HG02981 (cell line): ENCODE measurements around the gene MND1.
"Not testable (repeated sequence)": the region's sequence is repeated elsewhere in the genome, so short reads cannot be mapped to it uniquely, and the experiment has no call there.

ENCODE experiments used
- ATAC-seq: cut with Tn5 transposase; IDR thresholded peaks from one replicate; pipeline ENCODE4 v1.9.1; 2021; ENCODE audit warnings: mild to moderate bottlenecking, moderate library complexity; ENCODE audit not compliant: unreplicated experiment

Gene MND1

DNA sequence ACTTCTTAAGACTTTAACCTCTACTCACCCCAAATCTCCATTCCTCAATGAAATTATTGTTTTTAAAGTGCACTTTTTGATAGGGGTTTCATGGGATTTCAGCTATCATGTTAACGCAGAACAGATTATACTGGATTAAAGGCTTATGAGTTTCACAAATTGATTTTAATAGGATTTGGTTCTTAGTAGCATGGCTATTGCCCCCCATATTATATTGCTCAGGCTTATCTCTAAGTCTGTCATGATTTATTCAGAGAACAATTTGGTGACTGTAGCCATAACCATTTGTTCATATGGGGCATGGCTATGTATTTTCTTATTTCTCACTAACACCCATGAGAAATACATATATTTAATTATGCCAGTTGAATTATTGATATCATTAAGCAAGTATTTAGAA is 57.0 kb downstream of the MND1 start:
- ATAC-seq: no peak

- ATAC-seq: no peak
These were observed 57.9 kb downstream of the MND1 start for GRCh38 chr4:153402366-153402765.

DNA sequence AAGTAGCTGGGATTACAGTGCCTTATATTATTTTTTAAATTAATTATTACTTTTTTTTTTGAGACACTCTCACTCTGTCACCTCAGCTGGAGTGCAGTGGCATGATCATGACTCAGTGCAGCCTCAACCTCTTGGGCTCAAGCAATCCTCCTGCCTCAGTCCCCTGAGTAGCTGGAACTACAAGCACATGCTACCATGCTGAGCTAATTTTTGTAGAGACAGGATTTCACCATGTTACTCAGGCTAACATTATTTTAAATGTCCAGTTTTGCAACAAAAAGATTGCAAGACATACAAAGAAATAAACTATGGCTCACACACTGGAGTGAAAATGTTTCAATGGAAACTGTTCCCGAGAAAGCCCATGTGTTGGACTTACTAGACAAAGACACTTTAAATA is 59.2 kb downstream of the MND1 start:
- ATAC-seq: no peak

GRCh38 chr4:153407906-153408305 is 63.4 kb downstream of the MND1 start:
- ATAC-seq: no peak

DNA sequence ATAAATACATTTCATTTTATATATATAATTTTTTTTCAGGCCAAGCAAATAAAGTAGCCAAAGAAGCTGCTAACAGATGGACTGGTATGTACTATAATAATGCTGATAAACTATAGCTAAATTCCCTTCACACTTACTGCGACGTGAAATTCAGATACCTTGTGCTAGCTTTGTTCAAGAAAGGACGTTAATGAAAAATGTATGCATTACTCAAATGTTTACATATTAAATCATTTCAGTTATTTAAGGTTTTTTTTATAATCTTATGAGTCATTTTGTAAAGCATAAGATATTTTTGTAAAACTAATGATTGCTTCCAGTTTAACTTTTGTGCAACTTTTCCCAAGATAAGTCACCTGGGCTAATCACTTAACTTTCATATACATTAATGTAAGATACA is 64.4 kb downstream of the MND1 start:
- no peak for ATAC-seq

- ATAC-seq: no peak
These were observed 64.9 kb downstream of the MND1 start for GRCh38 chr4:153409412-153409811.

- ATAC-seq: no peak
These were observed 65.5 kb downstream of the MND1 start for GRCh38 chr4:153409924-153410501.

GRCh38 chr4:153413842-153414241 is 69.4 kb downstream of the MND1 start:
- ATAC-seq: no peak

- not testable (repeated sequence) for ATAC-seq
These were observed 72.0 kb downstream of the MND1 start for GRCh38 chr4:153416456-153416855.

DNA sequence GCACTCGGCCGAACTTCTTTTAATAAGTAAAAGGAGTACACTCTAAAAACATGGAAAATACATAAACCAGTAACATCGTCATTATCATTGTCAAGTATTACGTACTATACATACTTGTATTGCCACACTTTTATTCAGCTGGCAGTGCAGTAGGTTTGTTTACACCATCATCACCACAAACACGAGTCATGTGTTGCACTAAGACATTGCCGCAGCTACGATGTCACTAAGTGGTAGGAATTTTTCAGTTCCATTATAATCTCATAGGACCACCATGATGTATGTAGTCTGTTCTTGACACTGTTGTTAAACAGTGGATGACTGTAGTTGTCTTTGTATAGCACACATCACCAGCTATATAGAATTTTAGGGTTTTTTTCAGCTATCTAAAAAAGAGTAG is 73.6 kb downstream of the MND1 start:
- no peak for ATAC-seq

DNA sequence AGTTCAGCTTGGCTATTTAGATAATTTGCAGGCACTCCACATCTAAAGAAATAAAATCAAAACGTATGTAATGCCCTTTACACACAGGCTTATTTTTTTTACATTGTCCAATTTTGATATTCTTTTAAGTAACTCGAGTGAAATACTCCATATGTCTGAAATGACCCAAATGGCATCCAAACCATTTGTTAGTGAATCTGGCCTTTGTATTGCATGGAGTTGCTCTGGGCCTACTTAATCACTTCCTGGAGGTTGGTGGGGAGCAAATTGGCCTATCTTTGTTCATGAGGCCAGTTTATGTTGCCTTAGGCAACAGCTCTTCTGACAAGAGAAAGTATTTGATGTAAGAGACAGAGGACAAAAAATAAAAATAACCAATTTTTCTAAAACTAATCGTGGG is 74.1 kb downstream of the MND1 start:
- ATAC-seq: no peak

DNA sequence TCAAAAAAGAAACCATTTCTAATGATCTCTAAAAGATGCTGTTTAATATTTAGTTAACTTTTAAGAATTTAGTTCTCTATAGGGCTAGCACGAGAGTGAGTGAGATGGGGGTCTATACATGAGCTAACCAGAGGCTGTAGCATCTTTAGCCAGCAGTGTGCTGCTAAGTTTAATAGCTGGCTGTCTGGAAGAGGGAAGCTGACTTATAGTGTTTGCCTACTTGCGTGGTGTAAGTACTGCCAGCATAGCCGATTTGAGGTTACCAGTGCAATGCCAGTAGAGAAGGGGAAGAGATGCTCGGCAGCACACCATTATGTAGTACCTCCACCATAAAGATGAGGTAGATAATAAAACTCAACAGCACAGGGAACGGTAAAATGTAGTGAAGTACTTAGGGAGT is 74.5 kb downstream of the MND1 start:
- no peak for ATAC-seq

DNA sequence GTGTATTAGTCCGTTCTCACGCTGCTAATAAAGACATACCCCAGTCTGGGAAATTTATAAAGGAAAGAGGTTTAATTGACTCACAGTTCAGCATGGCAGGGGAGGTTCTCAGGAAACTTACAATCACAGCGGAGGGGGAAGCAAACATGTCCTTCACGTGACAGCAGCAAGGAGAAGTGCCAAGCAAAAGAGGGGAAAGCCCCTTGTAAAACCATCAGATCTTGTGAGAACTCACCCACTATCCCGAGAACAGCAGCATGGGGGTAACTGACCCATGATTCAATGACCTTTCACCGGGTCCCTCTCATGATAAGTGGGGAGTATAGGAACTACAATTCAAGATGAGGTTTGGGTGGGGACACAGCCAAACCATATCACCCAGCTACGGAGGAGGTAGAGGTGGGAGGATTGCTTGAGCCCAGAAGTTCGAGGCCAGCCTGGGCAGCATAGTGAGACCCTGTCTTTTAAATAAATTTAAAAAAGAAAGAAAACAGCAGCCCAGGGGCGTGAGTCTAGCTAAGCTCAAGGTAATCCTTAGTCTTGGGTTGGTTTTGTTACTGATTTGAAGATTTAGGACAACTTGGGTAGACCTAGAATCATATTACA is 75.3 kb downstream of the MND1 start:
- no peak for ATAC-seq

DNA sequence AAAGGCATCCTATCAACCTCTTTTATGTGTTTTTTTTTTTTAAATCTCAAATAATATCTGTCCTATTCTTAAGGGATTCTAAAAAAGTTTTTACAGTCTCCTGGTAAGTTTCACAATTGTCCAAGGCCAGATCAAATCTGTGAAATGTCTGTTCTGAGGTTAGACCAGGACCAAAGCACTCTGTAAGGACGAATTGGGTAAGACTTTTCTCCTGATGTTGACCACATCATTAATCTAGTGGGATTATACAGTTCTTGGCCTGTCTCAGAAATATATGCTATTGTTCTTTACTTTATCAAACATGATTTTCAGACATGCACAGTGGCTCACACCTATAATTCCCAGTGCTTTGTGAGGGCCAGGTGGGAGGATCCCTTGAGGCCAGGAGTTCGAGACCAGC is 75.9 kb downstream of the MND1 start:
- no peak for ATAC-seq

- ATAC-seq: peak; percentile 49
These were observed 77.5 kb downstream of the MND1 start for GRCh38 chr4:153421941-153422340.

DNA sequence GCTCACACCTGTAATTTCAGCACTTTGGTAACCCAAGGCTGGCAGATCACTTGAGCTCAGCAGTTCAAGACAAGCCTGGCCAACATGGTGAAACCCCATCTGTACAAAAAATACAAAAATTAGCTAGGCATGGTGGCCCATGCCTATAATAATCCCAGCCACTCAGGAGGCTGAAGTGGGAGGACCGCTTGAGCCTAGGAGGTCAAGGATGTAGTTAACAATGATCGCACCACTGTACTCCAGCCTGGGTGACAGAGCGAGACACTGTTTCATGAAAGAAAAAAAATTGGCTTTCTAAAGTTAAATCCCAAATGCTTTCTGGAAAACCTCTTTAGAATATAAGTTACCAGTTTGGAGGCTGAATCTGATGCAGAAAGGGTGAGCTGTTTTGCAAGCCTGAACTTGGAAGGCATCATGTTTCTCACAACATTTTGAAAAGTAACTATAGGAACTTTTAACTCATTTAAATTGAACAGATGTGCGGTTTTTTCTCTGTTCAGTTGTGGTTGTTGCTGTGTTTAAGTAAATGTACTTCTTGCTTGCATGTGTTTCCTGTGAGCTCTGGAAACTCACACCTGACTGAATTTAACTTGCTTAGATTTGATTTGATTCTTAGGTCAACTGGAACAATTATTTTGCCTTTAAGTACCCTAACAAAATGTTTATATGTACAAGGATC is 81.9 kb downstream of the MND1 start:
- ATAC-seq: peak; percentile 71

GRCh38 chr4:153427363-153428071 is 83.0 kb downstream of the MND1 start:
- no peak for ATAC-seq

GRCh38 chr4:153428941-153429475 is 84.5 kb downstream of the MND1 start:
- no peak for ATAC-seq

- peak; percentile 94 for ATAC-seq
These were observed 88.7 kb downstream of the MND1 start for GRCh38 chr4:153432965-153433753.

- ATAC-seq: no peak
These were observed 89.2 kb downstream of the MND1 start for GRCh38 chr4:153433754-153434105.

GRCh38 chr4:153434190-153434589 is 89.7 kb downstream of the MND1 start:
- ATAC-seq: no peak
